Kidney glomerular epithelial cell (primary cell): ENCODE data around the gene GAS5.
A peak's percentile ranks its signal among the peaks of the same experiment; 100 is the strongest.
"Not testable (repeated sequence)": the region's sequence is repeated elsewhere in the genome, so short reads cannot be mapped to it uniquely, and the experiment has no call there.

Source experiments
- DNase-seq: peaks from one replicate; lab custom pipeline; 2025; lab: John Stamatoyannopoulos, UW

The GAS5 gene

GRCh38 chr1:173867753-173868265 lies at the start of gene GAS5:
Gene GAS5 (minus strand): TSS chr1:173867989.
- peak; percentile 99 for DNase-seq

GRCh38 chr1:173917149-173917548 lies 49.4 kb upstream of the GAS5 start, which contains the start of gene SERPINC1:
Gene SERPINC1 (minus strand): TSS chr1:173917327. CDS start chr1:173917259, 68 bp downstream.
- no peak for DNase-seq

- DNase-seq = no peak
Observed at GRCh38 chr1:173916667-173917066, 48.9 kb upstream of the GAS5 start.

- no peak for DNase-seq
Observed at GRCh38 chr1:173915596-173915995, 47.8 kb upstream of the GAS5 start.

- no peak for DNase-seq
Observed at GRCh38 chr1:173914366-173914871, 46.6 kb upstream of the GAS5 start.

GRCh38 chr1:173913111-173913510 lies 45.3 kb upstream of the GAS5 start:
- no peak for DNase-seq

- no peak for DNase-seq
Observed at GRCh38 chr1:173903827-173904531, 36.2 kb upstream of the GAS5 start.

- no peak for DNase-seq
Observed at GRCh38 chr1:173900992-173901391, 33.2 kb upstream of the GAS5 start.

GRCh38 chr1:173900427-173900826 lies 32.6 kb upstream of the GAS5 start:
- no peak for DNase-seq

GRCh38 chr1:173894189-173894588 lies 26.4 kb upstream of the GAS5 start:
- no peak for DNase-seq

GRCh38 chr1:173893611-173894010 lies 25.8 kb upstream of the GAS5 start:
- no peak for DNase-seq

GRCh38 chr1:173889885-173890284 lies 22.1 kb upstream of the GAS5 start:
- no peak for DNase-seq

GRCh38 chr1:173888749-173889148 lies 21.0 kb upstream of the GAS5 start:
- no peak for DNase-seq

GRCh38 chr1:173887627-173888026 lies 19.8 kb upstream of the GAS5 start:
- no peak for DNase-seq

- DNase-seq = no peak
Observed at GRCh38 chr1:173886746-173887611, 19.2 kb upstream of the GAS5 start.

- no peak for DNase-seq
Observed at GRCh38 chr1:173884701-173885100, 16.9 kb upstream of the GAS5 start.

GRCh38 chr1:173881117-173881516 lies 13.3 kb upstream of the GAS5 start:
- not testable (repeated sequence) for DNase-seq

- no peak for DNase-seq
Observed at GRCh38 chr1:173878251-173878650, 10.5 kb upstream of the GAS5 start.

GRCh38 chr1:173876732-173877131 lies 8.9 kb upstream of the GAS5 start:
- DNase-seq = no peak

- no peak for DNase-seq
Observed at GRCh38 chr1:173871500-173871899, 3.7 kb upstream of the GAS5 start.

GRCh38 chr1:173871091-173871490 lies 3.3 kb upstream of the GAS5 start:
- DNase-seq = no peak

GRCh38 chr1:173870252-173871075 lies 2.7 kb upstream of the GAS5 start:
- DNase-seq = no peak
